Ovary (tissue), 3 donors: ENCODE results near the gene CFAP68.

ENCODE experiments used
- CTCF ChIP-seq, 3 donors: fragments of 450-650 bp in 2 of 3; fragments of 200-600 bp in 1 of 3; IDR thresholded peaks; one replicate each; pipeline versions ENCODE4 v1.5.1 to v1.8.0; 2016 to 2022; ENCODE audit warnings: antibody characterized with exemption in 3 of 3, mild to moderate bottlenecking in 1 of 3
- POLR2A ChIP-seq: fragments of 450-650 bp; IDR thresholded peaks from one replicate; pipeline ENCODE4 v1.6.1; 2017; ENCODE audit warnings: antibody characterized with exemption, mild to moderate bottlenecking, moderate library complexity
- donor health status: DM: no; HTN: no; CAD: no.

GRCh38 chr11:111870522-111870885 lies 8.8 kb upstream of the CFAP68 start:
- TF ChIP-seq CTCF (IDR thresholded peaks at IDR 0.05) (no peak), POLR2A (no peak)
